H9 (cell line): ENCODE measurements around the gene CORO1C. TPM values are rescaled to one million over a fixed set of nuclear protein-coding genes. Genes with fewer than 3 reads are reported as not detected.

Source experiments
- DNase-seq: peaks from one replicate; pipeline ENCODE4 v3.0.0-alpha.2; 2017
- H2AFZ ChIP-seq: one replicate; pipeline ENCODE4 v1.6.1; 2013; ENCODE audit warnings: mild to moderate bottlenecking, low read length, control low read depth, moderate library complexity
- H2AK5ac ChIP-seq: 2 replicates; pipeline ENCODE4 v1.6.1; 2013; ENCODE audit warnings: low read length, control low read depth, mixed read lengths; ENCODE audit not compliant: insufficient read length
- H2BK120ac ChIP-seq: one replicate; pipeline ENCODE4 v1.6.1; 2013; ENCODE audit warnings: low read depth, mild to moderate bottlenecking, low read length, control low read depth, inconsistent platforms; ENCODE audit not compliant: poor library complexity, severe bottlenecking
- H2BK12ac ChIP-seq: 2 replicates; pipeline ENCODE4 v1.6.1; 2013; ENCODE audit warnings: low read length, control low read depth, mixed read lengths, low read depth; ENCODE audit not compliant: insufficient read length
- H2BK15ac ChIP-seq: 2 replicates; pipeline ENCODE4 v1.6.1; 2013; ENCODE audit warnings: low read depth, low read length, control low read depth
- H2BK20ac ChIP-seq: one replicate; pipeline ENCODE4 v1.6.1; 2013; ENCODE audit warnings: low read depth, mild to moderate bottlenecking, low read length, control low read depth, inconsistent platforms; ENCODE audit not compliant: poor library complexity, severe bottlenecking
- H2BK5ac ChIP-seq: 2 replicates; pipeline ENCODE4 v1.6.1; 2013; ENCODE audit warnings: low read length, control low read depth, mixed read lengths; ENCODE audit not compliant: insufficient read length
- H3K14ac ChIP-seq: 2 replicates; pipeline ENCODE4 v1.6.1; 2013; ENCODE audit warnings: low read length, control low read depth; ENCODE audit not compliant: insufficient read depth
- H3K18ac ChIP-seq: 2 replicates; pipeline ENCODE4 v1.6.1; 2013; ENCODE audit warnings: low read depth, mild to moderate bottlenecking, mixed read lengths, low read length, control low read depth; ENCODE audit not compliant: insufficient read length
- H3K23ac ChIP-seq: 2 replicates; pipeline ENCODE4 v1.6.1; 2013; ENCODE audit warnings: low read length, control low read depth, mixed read lengths, low read depth; ENCODE audit not compliant: insufficient read length
- H3K23me2 ChIP-seq: 2 replicates; pipeline ENCODE4 v1.6.1; 2013; ENCODE audit warnings: low read depth, mild to moderate bottlenecking, mixed read lengths, low read length, control low read depth; ENCODE audit not compliant: insufficient read length, poor library complexity, severe bottlenecking
- H3K27ac ChIP-seq: 2 replicates; pipeline ENCODE4 v1.5.1; 2013; ENCODE audit warnings: low read length, control low read depth, mixed read lengths, low read depth; ENCODE audit not compliant: insufficient read length
- H3K27me3 ChIP-seq: 2 replicates; pipeline ENCODE4 v1.6.1; 2013; ENCODE audit warnings: low read length, control low read depth, inconsistent platforms; ENCODE audit not compliant: insufficient read depth
- H3K4ac ChIP-seq: 2 replicates; pipeline ENCODE4 v1.6.1; 2013; ENCODE audit warnings: low read depth, mild to moderate bottlenecking, control low read depth, inconsistent platforms, low read length, moderate library complexity
- H3K4me1 ChIP-seq: 2 replicates; pipeline ENCODE4 v1.6.1; 2013; ENCODE audit warnings: low read length, control low read depth, inconsistent platforms; ENCODE audit not compliant: insufficient read depth
- H3K4me2 ChIP-seq: 2 replicates; pipeline ENCODE4 v1.6.1; 2013; ENCODE audit warnings: low read length, control low read depth, mixed read lengths; ENCODE audit not compliant: insufficient read length, insufficient read depth
- H3K56ac ChIP-seq: 2 replicates; pipeline ENCODE4 v1.6.1; 2013; ENCODE audit warnings: low read depth, mild to moderate bottlenecking, mixed read lengths, low read length, control low read depth; ENCODE audit not compliant: insufficient read length
- H3K79me1 ChIP-seq: 2 replicates; pipeline ENCODE4 v1.6.1; 2013; ENCODE audit warnings: low read depth, mild to moderate bottlenecking, moderate library complexity, low read length, control low read depth, inconsistent platforms; ENCODE audit not compliant: insufficient read depth, poor library complexity, severe bottlenecking
- H3K79me2 ChIP-seq: 2 replicates; pipeline ENCODE4 v1.6.1; 2013; ENCODE audit warnings: low read length, control low read depth, inconsistent platforms; ENCODE audit not compliant: insufficient read depth
- H3K9ac ChIP-seq: 2 replicates; pipeline ENCODE4 v1.6.1; 2013; ENCODE audit warnings: low read length, control low read depth, mixed read lengths; ENCODE audit not compliant: insufficient read length; ENCODE audit errors: extremely low read depth
- H3K9me3 ChIP-seq: one replicate; pipeline ENCODE4 v1.6.1; 2013; ENCODE audit warnings: low read depth, low read length, inconsistent platforms; ENCODE audit not compliant: control insufficient read depth
- H3T11ph ChIP-seq: one replicate; pipeline ENCODE4 v1.6.1; 2013; ENCODE audit warnings: mild to moderate bottlenecking, low read length, control low read depth, inconsistent platforms
- H4K20me1 ChIP-seq: one replicate; pipeline ENCODE4 v1.6.1; 2013; ENCODE audit not compliant: control insufficient read depth, insufficient read length, insufficient read depth
- H4K5ac ChIP-seq: 2 replicates; pipeline ENCODE4 v1.6.1; 2013; ENCODE audit warnings: low read depth, mild to moderate bottlenecking, mixed read lengths, low read length, control low read depth; ENCODE audit not compliant: insufficient read length
- H4K8ac ChIP-seq: replicated peaks from 2 replicates; pipeline ENCODE4 v1.6.1; 2013; ENCODE audit warnings: low read length, control low read depth, mixed read lengths, low read depth; ENCODE audit not compliant: insufficient read length
- H4K91ac ChIP-seq: 2 replicates; pipeline ENCODE4 v1.6.1; 2013; ENCODE audit warnings: low read depth, mild to moderate bottlenecking, moderate library complexity, mixed read lengths, low read length, control low read depth; ENCODE audit not compliant: insufficient read length
- H3K27ac Mint-ChIP-seq, 3 experiments: 2 replicates in 2 of 3; 3 replicates in 1 of 3; pipeline ENCODE4 v1.8.0; 2020 to 2021; ENCODE audit warnings: mixed read lengths in 3 of 3, mild to moderate bottlenecking in 1 of 3, moderate library complexity in 1 of 3
- H3K27me3 Mint-ChIP-seq: 2 replicates; pipeline ENCODE4 v1.8.0; 2021; ENCODE audit warnings: low read depth, mild to moderate bottlenecking, moderate library complexity, mixed read lengths
- H3K36me3 Mint-ChIP-seq, 3 experiments: 2 replicates in 2 of 3; 3 replicates in 1 of 3; pipeline ENCODE4 v1.8.0; 2020 to 2021; ENCODE audit warnings: low read depth in 3 of 3, mixed read lengths in 3 of 3; ENCODE audit not compliant: insufficient read depth in 1 of 3
- H3K4me1 Mint-ChIP-seq, 2 experiments: 2 replicates each; pipeline ENCODE4 v1.8.0; 2020; ENCODE audit warnings: mixed read lengths in 2 of 2
- H3K4me3 Mint-ChIP-seq, 2 experiments: 2 replicates in 1 of 2; 3 replicates in 1 of 2; pipeline ENCODE4 v1.8.0; 2020 to 2021; ENCODE audit warnings: mild to moderate bottlenecking in 2 of 2, mixed read lengths in 2 of 2, moderate library complexity in 1 of 2
- H3K9me3 Mint-ChIP-seq, 2 experiments: 2 replicates in 1 of 2; 3 replicates in 1 of 2; pipeline ENCODE4 v1.8.0; 2020; ENCODE audit warnings: mild to moderate bottlenecking in 2 of 2, mixed read lengths in 2 of 2, moderate library complexity in 1 of 2
- WGBS: extraction: QIAGEN DNeasy Blood & Tissue Kit; methylation state at CpG from one replicate; pipeline ENCODE4 v1.1.7; 2013; ENCODE audit warnings: missing lambda C conversion rate, low lambda C conversion rate, mixed read lengths; ENCODE audit not compliant: insufficient read length; ENCODE audit errors: extremely low coverage; 5-methylcytosine and 5-hydroxymethylcytosine counted together
- total RNA-seq: library from RNA; stranded (reverse); gene quantifications from 2 replicates; pipeline ENCODE4 v1.2.1, GENCODE V29; 2021
- TF ChIP-seq, protein P1 (sequence below): fragments of 200-600 bp; sonication (generic); conservative IDR thresholded peaks from 3 replicates; pipeline ENCODE4 v1.8.0; 2021; ENCODE audit warnings: antibody characterized with exemption, mild to moderate bottlenecking

Gene CORO1C
- total RNA-seq, 1 experiment from 2014 or later, result 154 TPM

- Histone ChIP-seq H3K9me3 (no peaks in the 10 kb centered on the region), H2BK20ac (no peak overlapping the region), H3K9ac (no peak overlapping the region), H2BK15ac (no peak overlapping the region), H4K8ac (no peak overlapping the region), H3K4ac (no peak overlapping the region), H3K23ac (no peak overlapping the region), H3K79me1 (no peaks in the 10 kb centered on the region), H3K27me3 (no peaks in the 10 kb centered on the region), H2BK120ac (no peak overlapping the region), H3K79me2 (no peaks in the 10 kb centered on the region), H3T11ph (no peak overlapping the region), H3K56ac (no peak overlapping the region), H2AK5ac (no peak overlapping the region), H4K20me1 (no peaks in the 10 kb centered on the region), H3K18ac (no peak overlapping the region), H3K14ac (no peak overlapping the region), H3K23me2 (no peaks in the 10 kb centered on the region), H3K4me1 (peaks cover 5% of the 10 kb centered on the region; the same call in 1 of the 2 replicates), H2BK5ac (no peak overlapping the region), H4K5ac (no peak overlapping the region), H2AFZ (no peak overlapping the region), H2BK12ac (no peak overlapping the region), H3K27ac (no peak overlapping the region), H3K4me2 (no peak overlapping the region), H4K91ac (no peak overlapping the region)
- TF ChIP-seq, protein P1, sequence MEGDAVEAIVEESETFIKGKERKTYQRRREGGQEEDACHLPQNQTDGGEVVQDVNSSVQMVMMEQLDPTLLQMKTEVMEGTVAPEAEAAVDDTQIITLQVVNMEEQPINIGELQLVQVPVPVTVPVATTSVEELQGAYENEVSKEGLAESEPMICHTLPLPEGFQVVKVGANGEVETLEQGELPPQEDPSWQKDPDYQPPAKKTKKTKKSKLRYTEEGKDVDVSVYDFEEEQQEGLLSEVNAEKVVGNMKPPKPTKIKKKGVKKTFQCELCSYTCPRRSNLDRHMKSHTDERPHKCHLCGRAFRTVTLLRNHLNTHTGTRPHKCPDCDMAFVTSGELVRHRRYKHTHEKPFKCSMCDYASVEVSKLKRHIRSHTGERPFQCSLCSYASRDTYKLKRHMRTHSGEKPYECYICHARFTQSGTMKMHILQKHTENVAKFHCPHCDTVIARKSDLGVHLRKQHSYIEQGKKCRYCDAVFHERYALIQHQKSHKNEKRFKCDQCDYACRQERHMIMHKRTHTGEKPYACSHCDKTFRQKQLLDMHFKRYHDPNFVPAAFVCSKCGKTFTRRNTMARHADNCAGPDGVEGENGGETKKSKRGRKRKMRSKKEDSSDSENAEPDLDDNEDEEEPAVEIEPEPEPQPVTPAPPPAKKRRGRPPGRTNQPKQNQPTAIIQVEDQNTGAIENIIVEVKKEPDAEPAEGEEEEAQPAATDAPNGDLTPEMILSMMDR, result no peak
- Mint-ChIP-seq H3K27me3 (no peaks in the 10 kb centered on the region), H3K27ac (no peak overlapping the region), H3K36me3 (no peaks in the 10 kb centered on the region), H3K9me3 (no peaks in the 10 kb centered on the region), H3K4me1 (peaks cover 31 to 34% of the 10 kb centered on the region in 2 experiments), H3K4me3 (no peak overlapping the region)
- no peak for DNase-seq
- no CpG with 5 or more reads among the region's 9 CpGs for WGBS
These were observed 48.8 kb upstream of the CORO1C start for GRCh38 chr12:108779998-108780688.
